NT2/D1 (cell line): ENCODE measurements around the gene MILR1.

ENCODE experiments used
- YY1 ChIP-seq: IDR thresholded peaks from 2 replicates; pipeline ENCODE4 v1.6.1; 2011; ENCODE audit not compliant: insufficient read length, insufficient read depth
- ZNF274 ChIP-seq: IDR thresholded peaks from 2 replicates; pipeline ENCODE4 v1.6.1; 2011; ENCODE audit warnings: mild to moderate bottlenecking, low read depth, low read length

- TF ChIP-seq YY1 = no peak
- no peak for TF ChIP-seq ZNF274
These were observed 30.2 kb upstream of the MILR1 start for GRCh38 chr17:64418506-64419339.
